NOMO-1 treated with dmso at 0.1 percent for 144 hours (cell line): Measurements from ENCODE around the gene HSPA1L.
"Not testable (repeated sequence)": the region's sequence is repeated elsewhere in the genome, so short reads cannot be mapped to it uniquely, and the experiment has no call there.

ENCODE experiments used
- DNase-seq: peaks from one replicate; lab custom pipeline; 2025; ENCODE audit not compliant: unreplicated experiment; lab: John Stamatoyannopoulos, UW

The HSPA1L gene

GRCh38 chr6:31837369-31838113 lies 22.5 kb upstream of the HSPA1L start:
- DNase-seq: no peak

- DNase-seq: no peak
Observed at GRCh38 chr6:31836474-31837368, 21.6 kb upstream of the HSPA1L start.

- DNase-seq: no peak
Observed at GRCh38 chr6:31836047-31836473, 21.0 kb upstream of the HSPA1L start.

GRCh38 chr6:31834367-31835250 lies 19.5 kb upstream of the HSPA1L start:
- DNase-seq: peak; percentile 78

GRCh38 chr6:31831350-31832215 lies 16.5 kb upstream of the HSPA1L start:
- DNase-seq: peak; percentile 26

GRCh38 chr6:31830886-31831335 lies 15.8 kb upstream of the HSPA1L start:
- DNase-seq: no peak

- no peak for DNase-seq
Observed at GRCh38 chr6:31829633-31830283, 14.7 kb upstream of the HSPA1L start.

- DNase-seq: peak; percentile 100
Observed at GRCh38 chr6:31827286-31828079, 12.4 kb upstream of the HSPA1L start, which contains the start of gene HSPA1B. Gene HSPA1B (plus strand): TSS chr6:31827738. CDS start chr6:31827951, 213 bp downstream.

GRCh38 chr6:31826793-31827285 lies 11.8 kb upstream of the HSPA1L start:
- no peak for DNase-seq

- DNase-seq: no peak
Observed at GRCh38 chr6:31825553-31825952, 10.5 kb upstream of the HSPA1L start.

GRCh38 chr6:31823592-31824196 lies 8.6 kb upstream of the HSPA1L start:
- peak; percentile 46 for DNase-seq

GRCh38 chr6:31822036-31822821 lies 7.1 kb upstream of the HSPA1L start:
- DNase-seq: peak; percentile 84

- DNase-seq: no peak
Observed at GRCh38 chr6:31821301-31822035, 6.4 kb upstream of the HSPA1L start.

- not testable (repeated sequence) for DNase-seq
Observed at GRCh38 chr6:31820399-31820798, 5.3 kb upstream of the HSPA1L start.

GRCh38 chr6:31819871-31820299 lies 4.8 kb upstream of the HSPA1L start:
- DNase-seq: no peak

GRCh38 chr6:31817929-31818511 lies 2.9 kb upstream of the HSPA1L start:
- DNase-seq: not testable (repeated sequence)
